Fibroblast of lung (primary cell): ENCODE results near the gene RCOR1. TPM values are rescaled to one million over a fixed set of nuclear protein-coding genes. Genes with fewer than 3 reads are reported as not detected.

Experiments used
- DNase-seq, 2 donors: peaks; one replicate each; pipeline versions ENCODE4 v3.0.0 to v3.0.0-alpha.2; 2010; ENCODE audit warnings: low read depth in 2 of 2
- H2AFZ ChIP-seq: 2 replicates; pipeline ENCODE4 v1.5.1; 2012; ENCODE audit warnings: low read length, control low read depth, inconsistent platforms
- H3K27ac ChIP-seq: 2 replicates; pipeline ENCODE4 v1.5.1; 2011; ENCODE audit warnings: low read length, control low read depth; ENCODE audit not compliant: insufficient read depth
- H3K27me3 ChIP-seq: 2 replicates; pipeline ENCODE4 v1.5.1; 2011; ENCODE audit warnings: mild to moderate bottlenecking, low read length; ENCODE audit not compliant: control insufficient read depth, insufficient read depth
- H3K36me3 ChIP-seq: 2 replicates; pipeline ENCODE4 v1.5.1; 2011; ENCODE audit warnings: low read length; ENCODE audit not compliant: control insufficient read depth, insufficient read depth
- H3K4me1 ChIP-seq: 2 replicates; pipeline ENCODE4 v1.5.1; 2011; ENCODE audit warnings: low read length; ENCODE audit not compliant: control insufficient read depth, insufficient read depth; ENCODE audit errors: extremely low read depth
- H3K4me2 ChIP-seq: 2 replicates; pipeline ENCODE4 v1.5.1; 2011; ENCODE audit warnings: low read length, control low read depth; ENCODE audit not compliant: insufficient read depth; ENCODE audit errors: extremely low read depth
- H3K4me3 ChIP-seq, 4 experiments: fragments of 200-600 bp in 1 of 4; sonication (generic) in 1 of 4; replicated peaks in 1 of 4; 2 replicates each; pipeline ENCODE4 v1.5.1; 2011 to 2016; ENCODE audit warnings: low read length in 4 of 4, low read depth in 3 of 4, mild to moderate bottlenecking in 3 of 4, control low read depth in 2 of 4, inconsistent platforms in 1 of 4, mixed read lengths in 1 of 4; ENCODE audit not compliant: insufficient read depth in 1 of 4; ENCODE audit errors: control extremely low read depth in 1 of 4
- H3K79me2 ChIP-seq: 2 replicates; pipeline ENCODE4 v1.5.1; 2012; ENCODE audit warnings: mild to moderate bottlenecking, low read length, inconsistent platforms; ENCODE audit not compliant: control insufficient read depth, insufficient read depth
- H3K9ac ChIP-seq: 2 replicates; pipeline ENCODE4 v1.5.1; 2011; ENCODE audit warnings: mild to moderate bottlenecking, low read length, control low read depth; ENCODE audit not compliant: insufficient read depth
- H3K9me3 ChIP-seq: 2 replicates; pipeline ENCODE4 v1.5.1; 2012; ENCODE audit warnings: low read depth, low read length; ENCODE audit not compliant: control insufficient read depth, insufficient read depth
- H4K20me1 ChIP-seq: 2 replicates; pipeline ENCODE4 v1.5.1; 2011; ENCODE audit warnings: low read length; ENCODE audit not compliant: control insufficient read depth, insufficient read depth; ENCODE audit errors: extremely low read depth
- CTCF ChIP-seq, 2 donors: IDR thresholded peaks in 1 of 2; conservative IDR thresholded peaks in 1 of 2; 1 replicate in 1 of 2; 2 replicates in 1 of 2; pipeline ENCODE4 v1.5.1; 2011 to 2012; ENCODE audit warnings: low read length in 2 of 2, control low read depth in 1 of 2, inconsistent platforms in 1 of 2, low read depth in 1 of 2, mild to moderate bottlenecking in 1 of 2
- EZH2 ChIP-seq: IDR thresholded peaks from 2 replicates; pipeline ENCODE4 v1.5.1; 2012; ENCODE audit warnings: low read length, control low read depth, mild to moderate bottlenecking; ENCODE audit errors: missing control alignments
- polyA plus RNA-seq, 2 donors: library from polyadenylated mRNA; depleted of rRNA in 1 of 2; stranded (reverse) in 1 of 2; unstranded in 1 of 2; fragments of >200 nt; gene quantifications; 2 replicates each; pipeline ENCODE4 v1.2.1, GENCODE V29; 2011 to 2012; ENCODE audit warnings: missing spikeins in 1 of 2
- total RNA-seq: library from RNA; depleted of rRNA; stranded (reverse); fragments of >200 nt; gene quantifications from 2 replicates; pipeline ENCODE4 v1.2.1, GENCODE V29; 2014

RCOR1 gene
- total and polyA plus RNA-seq, 2 donors (not counting 1 experiment from before 2014, with no cell fraction given): 11.4 to 19.6 TPM

GRCh38 chr14:102620413-102620812 is 28.0 kb downstream of the RCOR1 start:
- H3K9ac ChIP-seq: no peak overlapping the region
- no peak overlapping the region for H2AFZ ChIP-seq
- H3K27ac ChIP-seq: peak overlapping the region; percentile 3
- H3K27me3 ChIP-seq: no peaks in the 10 kb centered on the region
- no peak overlapping the region for H3K4me2 ChIP-seq
- no peaks in the 10 kb centered on the region for H3K9me3 ChIP-seq
- peaks cover 2% of the 10 kb centered on the region for H3K4me1 ChIP-seq
- no peaks in the 10 kb centered on the region for H3K36me3 ChIP-seq
- no peak for TF ChIP-seq EZH2
- no peak for TF ChIP-seq CTCF (conservative IDR thresholded peaks at IDR 0.05 in 1 of 2, IDR thresholded peaks at IDR 0.05 in 1 of 2; ENCODE audit: low read depth in 1 of 2, low read length in 2 of 2)
- DNase-seq: peak in 1 of 2 donors; percentile 90
- peaks cover 36% of the 10 kb centered on the region for H3K79me2 ChIP-seq
- H4K20me1 ChIP-seq: no peaks in the 10 kb centered on the region
- H3K4me3 ChIP-seq: no peak overlapping the region

GRCh38 chr14:102622262-102622885 is 29.9 kb downstream of the RCOR1 start:
- TF ChIP-seq CTCF (conservative IDR thresholded peaks at IDR 0.05 in 1 of 2, IDR thresholded peaks at IDR 0.05 in 1 of 2; ENCODE audit: low read depth in 1 of 2, low read length in 2 of 2): no peak
- no peak for TF ChIP-seq EZH2
- Histone ChIP-seq H3K27me3 (no peaks in the 10 kb centered on the region), H3K4me1 (no peaks in the 10 kb centered on the region), H3K4me3 (no peak overlapping the region), H3K9ac (no peak overlapping the region), H3K79me2 (peaks cover 34% of the 10 kb centered on the region), H3K9me3 (no peaks in the 10 kb centered on the region), H4K20me1 (no peaks in the 10 kb centered on the region), H3K27ac (no peak overlapping the region), H3K36me3 (no peaks in the 10 kb centered on the region), H3K4me2 (no peak overlapping the region), H2AFZ (no peak overlapping the region)
- no peak for DNase-seq

- no peaks in the 10 kb centered on the region for H3K27me3 ChIP-seq
- no peaks in the 10 kb centered on the region for H3K36me3 ChIP-seq
- no peaks in the 10 kb centered on the region for H3K9me3 ChIP-seq
- no peak overlapping the region for H2AFZ ChIP-seq
- no peak for TF ChIP-seq EZH2
- TF ChIP-seq CTCF (conservative IDR thresholded peaks at IDR 0.05 in 1 of 2, IDR thresholded peaks at IDR 0.05 in 1 of 2; ENCODE audit: low read depth in 1 of 2, low read length in 2 of 2): no peak
- H3K27ac ChIP-seq: no peak overlapping the region
- H3K4me2 ChIP-seq: no peak overlapping the region
- H3K79me2 ChIP-seq: peaks cover 24% of the 10 kb centered on the region
- no peak overlapping the region for H3K4me3 ChIP-seq
- no peak overlapping the region for H3K9ac ChIP-seq
- H3K4me1 ChIP-seq: peaks cover 2% of the 10 kb centered on the region
- H4K20me1 ChIP-seq: no peaks in the 10 kb centered on the region
- DNase-seq: no peak
Observed at GRCh38 chr14:102624666-102625065, 32.2 kb downstream of the RCOR1 start.
